ENCODE measurements around the gene MYRF. TPM values are rescaled to one million over a fixed set of nuclear protein-coding genes. Genes with fewer than 3 reads are reported as not detected.

Gene MYRF
- total and polyA plus RNA-seq, 2 of the 13 experiments (the other 11 are each of a cell fraction or from before 2014, with no cell fraction given) = 10.2 to 25.9 TPM

DNA sequence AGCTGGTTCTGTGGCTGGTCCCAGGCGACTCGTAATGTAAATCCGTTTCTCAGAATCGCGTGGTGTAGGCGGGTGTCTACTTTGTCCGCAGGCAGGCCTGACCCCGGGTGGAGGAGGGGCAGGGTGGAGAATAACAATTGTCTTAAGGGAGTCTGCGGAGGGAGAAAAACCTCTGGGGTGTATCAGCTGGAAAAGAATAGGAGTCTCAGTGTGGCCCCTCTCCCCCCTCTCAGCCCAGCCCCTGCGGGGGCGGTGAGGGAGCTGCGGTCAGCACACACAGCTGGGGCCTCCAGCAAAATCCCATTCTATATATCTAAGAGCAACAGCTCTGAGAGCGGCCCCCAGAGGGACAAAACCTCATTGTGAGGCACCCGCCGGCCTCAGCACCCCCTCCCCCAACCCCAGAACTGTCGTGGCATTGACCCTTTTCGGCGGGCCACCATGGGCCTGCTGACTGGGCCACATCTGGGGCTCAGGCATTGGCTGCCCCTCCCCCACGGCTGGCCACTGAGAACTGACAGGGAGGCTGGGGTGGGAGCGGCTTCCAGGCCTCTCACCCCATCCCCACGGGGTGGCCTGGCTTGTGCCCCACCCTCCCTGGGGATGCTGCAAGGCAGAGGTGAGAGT is 2.7 kb upstream of the MYRF start (continued):
- TF ChIP-seq, protein P1, sequence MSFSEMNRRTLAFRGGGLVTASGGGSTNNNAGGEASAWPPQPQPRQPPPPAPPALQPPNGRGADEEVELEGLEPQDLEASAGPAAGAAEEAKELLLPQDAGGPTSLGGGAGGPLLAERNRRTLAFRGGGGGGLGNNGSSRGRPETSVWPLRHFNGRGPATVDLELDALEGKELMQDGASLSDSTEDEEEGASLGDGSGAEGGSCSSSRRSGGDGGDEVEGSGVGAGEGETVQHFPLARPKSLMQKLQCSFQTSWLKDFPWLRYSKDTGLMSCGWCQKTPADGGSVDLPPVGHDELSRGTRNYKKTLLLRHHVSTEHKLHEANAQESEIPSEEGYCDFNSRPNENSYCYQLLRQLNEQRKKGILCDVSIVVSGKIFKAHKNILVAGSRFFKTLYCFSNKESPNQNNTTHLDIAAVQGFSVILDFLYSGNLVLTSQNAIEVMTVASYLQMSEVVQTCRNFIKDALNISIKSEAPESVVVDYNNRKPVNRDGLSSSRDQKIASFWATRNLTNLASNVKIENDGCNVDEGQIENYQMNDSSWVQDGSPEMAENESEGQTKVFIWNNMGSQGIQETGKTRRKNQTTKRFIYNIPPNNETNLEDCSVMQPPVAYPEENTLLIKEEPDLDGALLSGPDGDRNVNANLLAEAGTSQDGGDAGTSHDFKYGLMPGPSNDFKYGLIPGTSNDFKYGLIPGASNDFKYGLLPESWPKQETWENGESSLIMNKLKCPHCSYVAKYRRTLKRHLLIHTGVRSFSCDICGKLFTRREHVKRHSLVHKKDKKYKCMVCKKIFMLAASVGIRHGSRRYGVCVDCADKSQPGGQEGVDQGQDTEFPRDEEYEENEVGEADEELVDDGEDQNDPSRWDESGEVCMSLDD (CRISPR knock-in tag; IDR thresholded peaks at IDR 0.05; ENCODE audit: borderline replicate concordance) = peak; percentile 32; the same call in 1 of the 2 replicates
- TF ChIP-seq CCDC6 (CRISPR knock-in tag; IDR thresholded peaks at IDR 0.05) = no peak
- TF ChIP-seq, protein P2, sequence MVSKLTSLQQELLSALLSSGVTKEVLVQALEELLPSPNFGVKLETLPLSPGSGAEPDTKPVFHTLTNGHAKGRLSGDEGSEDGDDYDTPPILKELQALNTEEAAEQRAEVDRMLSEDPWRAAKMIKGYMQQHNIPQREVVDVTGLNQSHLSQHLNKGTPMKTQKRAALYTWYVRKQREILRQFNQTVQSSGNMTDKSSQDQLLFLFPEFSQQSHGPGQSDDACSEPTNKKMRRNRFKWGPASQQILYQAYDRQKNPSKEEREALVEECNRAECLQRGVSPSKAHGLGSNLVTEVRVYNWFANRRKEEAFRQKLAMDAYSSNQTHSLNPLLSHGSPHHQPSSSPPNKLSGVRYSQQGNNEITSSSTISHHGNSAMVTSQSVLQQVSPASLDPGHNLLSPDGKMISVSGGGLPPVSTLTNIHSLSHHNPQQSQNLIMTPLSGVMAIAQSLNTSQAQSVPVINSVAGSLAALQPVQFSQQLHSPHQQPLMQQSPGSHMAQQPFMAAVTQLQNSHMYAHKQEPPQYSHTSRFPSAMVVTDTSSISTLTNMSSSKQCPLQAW (CRISPR knock-in tag; IDR thresholded peaks at IDR 0.05) = peak; percentile 47; the same call in 1 of the 2 replicates
- TF ChIP-seq, protein P3, sequence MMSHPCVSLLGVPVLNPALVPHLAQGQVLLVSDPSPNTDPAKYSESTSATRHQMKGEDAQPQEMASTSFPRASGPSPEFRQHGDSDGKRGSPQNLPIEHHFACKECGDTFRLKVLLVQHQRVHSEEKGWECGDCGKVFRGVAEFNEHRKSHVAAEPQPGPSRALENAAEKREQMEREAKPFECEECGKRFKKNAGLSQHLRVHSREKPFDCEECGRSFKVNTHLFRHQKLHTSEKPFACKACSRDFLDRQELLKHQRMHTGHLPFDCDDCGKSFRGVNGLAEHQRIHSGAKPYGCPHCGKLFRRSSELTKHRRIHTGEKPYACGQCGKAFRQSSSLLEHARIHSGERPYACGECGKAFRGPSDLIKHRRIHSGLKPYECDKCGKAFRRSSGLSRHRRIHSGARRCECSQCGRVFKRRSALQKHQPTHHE (CRISPR knock-in tag; IDR thresholded peaks at IDR 0.05; ENCODE audit: borderline replicate concordance) = 0 out of 2 replicates have a peak, but pooled peaks have one; percentile 61
- TF ChIP-seq, protein P4, sequence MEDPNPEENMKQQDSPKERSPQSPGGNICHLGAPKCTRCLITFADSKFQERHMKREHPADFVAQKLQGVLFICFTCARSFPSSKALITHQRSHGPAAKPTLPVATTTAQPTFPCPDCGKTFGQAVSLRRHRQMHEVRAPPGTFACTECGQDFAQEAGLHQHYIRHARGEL (CRISPR knock-in tag; IDR thresholded peaks at IDR 0.05) = no peak
- TF ChIP-seq BCL6 (CRISPR knock-in tag; IDR thresholded peaks at IDR 0.05) = peak; percentile 61
- TF ChIP-seq ARID2 (CRISPR knock-in tag; IDR thresholded peaks at IDR 0.05; ENCODE audit: borderline replicate concordance) = peak; percentile 74; the same call in 1 of the 2 replicates
- TF ChIP-seq ZFP1 (CRISPR knock-in tag; IDR thresholded peaks at IDR 0.05) = no peak
- 0 out of 2 replicates have a peak, but pooled peaks have one; percentile 24 for TF ChIP-seq MED1 (CRISPR knock-in tag; IDR thresholded peaks at IDR 0.05)
- TF ChIP-seq HOXA3 (CRISPR knock-in tag; IDR thresholded peaks at IDR 0.05) = peak; percentile 27; the same call in 1 of the 2 replicates
- TF ChIP-seq, protein P5, sequence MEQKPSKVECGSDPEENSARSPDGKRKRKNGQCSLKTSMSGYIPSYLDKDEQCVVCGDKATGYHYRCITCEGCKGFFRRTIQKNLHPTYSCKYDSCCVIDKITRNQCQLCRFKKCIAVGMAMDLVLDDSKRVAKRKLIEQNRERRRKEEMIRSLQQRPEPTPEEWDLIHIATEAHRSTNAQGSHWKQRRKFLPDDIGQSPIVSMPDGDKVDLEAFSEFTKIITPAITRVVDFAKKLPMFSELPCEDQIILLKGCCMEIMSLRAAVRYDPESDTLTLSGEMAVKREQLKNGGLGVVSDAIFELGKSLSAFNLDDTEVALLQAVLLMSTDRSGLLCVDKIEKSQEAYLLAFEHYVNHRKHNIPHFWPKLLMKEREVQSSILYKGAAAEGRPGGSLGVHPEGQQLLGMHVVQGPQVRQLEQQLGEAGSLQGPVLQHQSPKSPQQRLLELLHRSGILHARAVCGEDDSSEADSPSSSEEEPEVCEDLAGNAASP (CRISPR knock-in tag; IDR thresholded peaks at IDR 0.05; ENCODE audit: borderline replicate concordance) = peak; percentile 60; the same call in 1 of the 2 replicates
- TF ChIP-seq SOX6 (IDR thresholded peaks at IDR 0.05) = no peak
- TF ChIP-seq SOX6 (CRISPR knock-in tag; IDR thresholded peaks at IDR 0.05) = peak; percentile 71
- TF ChIP-seq PATZ1 (CRISPR knock-in tag; IDR thresholded peaks at IDR 0.05) = peak; percentile 70
- peak; percentile 30; the same call in 1 of the 2 replicates for TF ChIP-seq CBFB (CRISPR knock-in tag; IDR thresholded peaks at IDR 0.05)
- no peak for TF ChIP-seq PHF20 (CRISPR knock-in tag; IDR thresholded peaks at IDR 0.05)
- peak; percentile 58 for TF ChIP-seq AGO2 (optimal IDR thresholded peaks at IDR 0.05; ENCODE audit: low read depth, low read length)
- TF ChIP-seq KLF13 (CRISPR knock-in tag; IDR thresholded peaks at IDR 0.05) = 0 out of 2 replicates have a peak, but pooled peaks have one; percentile 49
- no peak for TF ChIP-seq SP1 (IDR thresholded peaks at IDR 0.05)
- TF ChIP-seq SP1 (CRISPR knock-in tag; IDR thresholded peaks at IDR 0.05) = no peak

Measured in HepG2 (cell line).